HepG2 (cell line): ENCODE measurements around the gene SAPCD1. TPM values are rescaled to one million over a fixed set of nuclear protein-coding genes. Genes with fewer than 3 reads are reported as not detected.

ENCODE experiments used
- BORCS8-MEF2B ChIP-seq: sonication (generic); formaldehyde crosslinking; IDR thresholded peaks from 2 replicates; pipeline ENCODE4 v1.8.0; 2022; ENCODE audit warnings: mild to moderate bottlenecking, missing genetic modification reagents
- CBFB ChIP-seq: sonication (generic); formaldehyde crosslinking; IDR thresholded peaks from 2 replicates; pipeline ENCODE4 v1.4.0; 2020; ENCODE audit warnings: missing genetic modification reagents
- FOXA3 ChIP-seq: IDR thresholded peaks from 2 replicates; pipeline ENCODE4 v1.6.1; 2016; ENCODE audit warnings: missing genetic modification reagents, missing compliant biosample characterization
- HDAC2 ChIP-seq: sonication (generic); formaldehyde crosslinking; IDR thresholded peaks from 2 replicates; pipeline ENCODE4 v1.4.0; 2020; ENCODE audit warnings: missing genetic modification reagents
- HMGXB3 ChIP-seq: sonication (generic); formaldehyde crosslinking; IDR thresholded peaks from 2 replicates; pipeline ENCODE4 v1.4.0; 2020; ENCODE audit warnings: missing genetic modification reagents, borderline replicate concordance
- NCOA1 ChIP-seq: sonication (generic); formaldehyde crosslinking; IDR thresholded peaks from 2 replicates; pipeline ENCODE4 v1.9.0; 2021; ENCODE audit warnings: missing genetic modification reagents
- NFKB2 ChIP-seq: sonication (generic); formaldehyde crosslinking; IDR thresholded peaks from 2 replicates; pipeline ENCODE4 v1.4.0; 2020; ENCODE audit warnings: missing genetic modification reagents, borderline replicate concordance
- NR2F6 ChIP-seq, 2 experiments: IDR thresholded peaks; 2 replicates each; pipeline ENCODE4 v1.6.1; 2016; ENCODE audit warnings: antibody characterized with exemption in 1 of 2, mild to moderate bottlenecking in 1 of 2
- PATZ1 ChIP-seq: sonication (generic); formaldehyde crosslinking; IDR thresholded peaks from 2 replicates; pipeline ENCODE4 v1.4.0; 2020; ENCODE audit warnings: missing genetic modification reagents
- POLR2AphosphoS5 ChIP-seq: IDR thresholded peaks from 2 replicates; pipeline ENCODE4 v1.6.1; 2012; ENCODE audit warnings: low read depth, low read length
- SAP130 ChIP-seq: IDR thresholded peaks from 2 replicates; pipeline ENCODE4 v1.6.1; 2016; ENCODE audit warnings: low read depth
- SKI ChIP-seq: fragments of 450-650 bp; IDR thresholded peaks from one replicate; pipeline ENCODE4 v1.6.1; 2018; ENCODE audit warnings: mild to moderate bottlenecking; ENCODE audit not compliant: partially characterized antibody
- SOX13 ChIP-seq, 3 experiments: fragments of 450-650 bp in 1 of 3; sonication (generic) in 1 of 3; formaldehyde crosslinking in 1 of 3; IDR thresholded peaks in 2 of 3; conservative IDR thresholded peaks in 1 of 3; 2 replicates each; pipeline versions ENCODE4 v1.5.0 to v1.6.1; 2016 to 2020; ENCODE audit warnings: antibody characterized with exemption in 1 of 3, mild to moderate bottlenecking in 1 of 3, missing compliant biosample characterization in 1 of 3, missing genetic modification reagents in 1 of 3, moderate library complexity in 1 of 3
- TFDP1 ChIP-seq: IDR thresholded peaks from 2 replicates; pipeline ENCODE4 v1.6.1; 2016; ENCODE audit warnings: missing compliant biosample characterization, missing genetic modification reagents, borderline replicate concordance
- ZFP91 ChIP-seq: sonication (generic); formaldehyde crosslinking; IDR thresholded peaks from 2 replicates; pipeline ENCODE4 v1.9.0; 2022; ENCODE audit warnings: missing genetic modification reagents, mild to moderate bottlenecking, borderline replicate concordance
- ZNF34 ChIP-seq: sonication (generic); formaldehyde crosslinking; IDR thresholded peaks from 2 replicates; pipeline ENCODE4 v1.4.0; 2020; ENCODE audit warnings: mild to moderate bottlenecking, missing genetic modification reagents, borderline replicate concordance
- ZNF615 ChIP-seq: sonication (generic); formaldehyde crosslinking; IDR thresholded peaks from 2 replicates; pipeline ENCODE4 v1.5.0; 2020; ENCODE audit warnings: mild to moderate bottlenecking, missing genetic modification reagents, borderline replicate concordance
- ZNF672 ChIP-seq: sonication (generic); formaldehyde crosslinking; IDR thresholded peaks from 2 replicates; pipeline ENCODE4 v1.8.1; 2022; ENCODE audit warnings: missing genetic modification reagents
- ZNF781 ChIP-seq: sonication (generic); formaldehyde crosslinking; IDR thresholded peaks from 2 replicates; pipeline ENCODE4 v1.5.1; 2020; ENCODE audit warnings: borderline replicate concordance, mild to moderate bottlenecking, missing genetic modification reagents; ENCODE audit errors: not compliant biosample characterization
- polyA plus RNA-seq, 8 experiments: library from polyadenylated mRNA; depleted of rRNA in 3 of 8; stranded (reverse) in 7 of 8; unstranded in 1 of 8; fragments of >200 nt; fragmentation: Illumina TruSeq in 4 of 8; extraction: Trizol in 4 of 8; gene quantifications; 2 replicates each; pipeline versions ENCODE4 v1.2.1 to v1.2.3, GENCODE V29; 2011 to 2016; ENCODE audit warnings: low read depth in 4 of 8, missing spikeins in 1 of 8, mixed read lengths in 1 of 8; ENCODE audit not compliant: insufficient read depth in 1 of 8
- total RNA-seq, 5 experiments: library from RNA; depleted of rRNA; stranded (reverse); fragments of >200 nt; fragmentation: Illumina TruSeq; extraction: Trizol; gene quantifications; 2 replicates each; pipeline ENCODE4 v1.2.3, GENCODE V29; 2016; ENCODE audit warnings: low read depth in 1 of 5

Gene SAPCD1
- total and polyA plus RNA-seq, 2 of the 13 experiments (the other 11 are each of a cell fraction or from before 2014, with no cell fraction given) = 2.5 to 3.9 TPM

- TF ChIP-seq PATZ1 (CRISPR knock-in tag) (peak; percentile 71), SAP130 (CRISPR knock-in tag) (peak; percentile 77), SOX13 (IDR thresholded peaks at IDR 0.05) (no peak), SOX13 (CRISPR knock-in tag; conservative IDR thresholded peaks at IDR 0.05 in 1 of 2, IDR thresholded peaks at IDR 0.05 in 1 of 2) (no peak), NCOA1 (no peak), NFKB2 (CRISPR knock-in tag) (no peak), HMGXB3 (CRISPR knock-in tag) (0 out of 2 replicates have a peak, but pooled peaks have one; percentile 36), SKI (peak; percentile 27), ZNF781 (CRISPR knock-in tag) (peak; percentile 59), BORCS8-MEF2B (0 out of 2 replicates have a peak, but pooled peaks have one; percentile 25), ZNF672 (no peak), NR2F6 (IDR thresholded peaks at IDR 0.05) (no peak), NR2F6 (CRISPR knock-in tag; IDR thresholded peaks at IDR 0.05) (peak; percentile 46; the same call in 1 of the 2 replicates), ZNF615 (CRISPR knock-in tag) (no peak), FOXA3 (CRISPR knock-in tag) (0 out of 2 replicates have a peak, but pooled peaks have one; percentile 16), ZFP91 (peak; percentile 71; the same call in 1 of the 2 replicates), TFDP1 (CRISPR knock-in tag) (peak; percentile 37; the same call in 1 of the 2 replicates), ZNF34 (no peak), POLR2AphosphoS5 (no peak), CBFB (CRISPR knock-in tag) (peak; percentile 64; the same call in 1 of the 2 replicates), HDAC2 (CRISPR knock-in tag) (peak; percentile 56; the same call in 1 of the 2 replicates)
These were observed 44.8 kb upstream of the SAPCD1 start (continued) for GRCh38 chr6:31717499-31718222.
